ENCODE results near the gene DCX. TPM values are rescaled to one million over a fixed set of nuclear protein-coding genes. Genes with fewer than 3 reads are reported as not detected.

The DCX gene
- total RNA-seq, 1 donor from 2014 or later: 0.26 TPM

DNA sequence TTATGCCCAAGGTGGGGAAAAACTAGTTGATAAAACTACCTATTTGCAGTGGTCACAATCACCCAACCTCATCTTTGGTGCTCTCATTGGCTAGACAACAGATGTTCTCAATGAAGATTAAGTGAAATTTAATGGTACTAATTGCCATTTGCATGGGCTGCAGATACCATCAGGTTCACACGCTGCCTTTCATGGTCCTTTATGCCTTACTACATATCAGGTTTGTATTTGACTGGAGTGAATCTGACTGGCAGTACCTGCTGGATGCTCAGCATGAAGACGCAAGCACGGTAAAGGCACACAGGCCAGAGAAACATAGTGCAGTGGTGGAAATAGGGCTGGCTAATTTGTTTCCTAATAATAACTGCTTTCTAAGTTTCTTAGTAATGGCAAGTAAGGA lies 48.3 kb downstream of the DCX start:
- Mint-ChIP-seq H3K36me3 (ENCODE audit: low read depth, unreplicated experiment) (no peaks in the 10 kb centered on the region), H3K27me3 (ENCODE audit: unreplicated experiment) (no peaks in the 10 kb centered on the region), H3K4me3 (ENCODE audit: unreplicated experiment) (no peak overlapping the region), H3K27ac (ENCODE audit: unreplicated experiment) (no peak overlapping the region), H3K4me1 (ENCODE audit: unreplicated experiment) (no peaks in the 10 kb centered on the region), H3K9me3 (ENCODE audit: unreplicated experiment) (no peaks in the 10 kb centered on the region)
- no peak for DNase-seq (ENCODE audit: low spot score)
- TF ChIP-seq, protein P1, sequence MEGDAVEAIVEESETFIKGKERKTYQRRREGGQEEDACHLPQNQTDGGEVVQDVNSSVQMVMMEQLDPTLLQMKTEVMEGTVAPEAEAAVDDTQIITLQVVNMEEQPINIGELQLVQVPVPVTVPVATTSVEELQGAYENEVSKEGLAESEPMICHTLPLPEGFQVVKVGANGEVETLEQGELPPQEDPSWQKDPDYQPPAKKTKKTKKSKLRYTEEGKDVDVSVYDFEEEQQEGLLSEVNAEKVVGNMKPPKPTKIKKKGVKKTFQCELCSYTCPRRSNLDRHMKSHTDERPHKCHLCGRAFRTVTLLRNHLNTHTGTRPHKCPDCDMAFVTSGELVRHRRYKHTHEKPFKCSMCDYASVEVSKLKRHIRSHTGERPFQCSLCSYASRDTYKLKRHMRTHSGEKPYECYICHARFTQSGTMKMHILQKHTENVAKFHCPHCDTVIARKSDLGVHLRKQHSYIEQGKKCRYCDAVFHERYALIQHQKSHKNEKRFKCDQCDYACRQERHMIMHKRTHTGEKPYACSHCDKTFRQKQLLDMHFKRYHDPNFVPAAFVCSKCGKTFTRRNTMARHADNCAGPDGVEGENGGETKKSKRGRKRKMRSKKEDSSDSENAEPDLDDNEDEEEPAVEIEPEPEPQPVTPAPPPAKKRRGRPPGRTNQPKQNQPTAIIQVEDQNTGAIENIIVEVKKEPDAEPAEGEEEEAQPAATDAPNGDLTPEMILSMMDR (IDR thresholded peaks at IDR 0.05; ENCODE audit: unreplicated experiment): no peak

DNA sequence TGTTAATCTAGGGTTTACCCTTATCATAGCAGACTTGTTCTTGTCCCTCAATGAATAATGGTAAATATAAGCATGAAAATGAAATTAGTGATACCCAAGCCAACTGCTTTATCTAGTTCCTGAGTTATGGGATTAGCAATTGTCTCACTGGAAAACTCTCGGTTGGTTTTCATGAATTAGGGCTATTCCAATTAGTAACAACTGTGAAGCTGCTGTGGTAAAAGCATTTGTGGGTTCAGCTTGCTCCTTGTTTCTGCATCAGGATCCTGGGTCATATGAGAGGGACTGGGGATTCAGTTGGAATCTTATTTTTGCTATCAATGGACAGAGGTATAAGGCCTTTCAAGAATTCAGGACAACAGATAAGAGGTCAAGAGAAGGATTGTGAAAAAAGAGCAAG lies 50.2 kb downstream of the DCX start:
- Mint-ChIP-seq H3K36me3 (ENCODE audit: low read depth, unreplicated experiment) (no peaks in the 10 kb centered on the region), H3K27ac (ENCODE audit: unreplicated experiment) (no peak overlapping the region), H3K4me3 (ENCODE audit: unreplicated experiment) (no peak overlapping the region), H3K9me3 (ENCODE audit: unreplicated experiment) (no peaks in the 10 kb centered on the region), H3K27me3 (ENCODE audit: unreplicated experiment) (no peaks in the 10 kb centered on the region), H3K4me1 (ENCODE audit: unreplicated experiment) (no peaks in the 10 kb centered on the region)
- TF ChIP-seq, protein P1 (IDR thresholded peaks at IDR 0.05; ENCODE audit: unreplicated experiment): no peak
- DNase-seq (ENCODE audit: low spot score): no peak

DNA sequence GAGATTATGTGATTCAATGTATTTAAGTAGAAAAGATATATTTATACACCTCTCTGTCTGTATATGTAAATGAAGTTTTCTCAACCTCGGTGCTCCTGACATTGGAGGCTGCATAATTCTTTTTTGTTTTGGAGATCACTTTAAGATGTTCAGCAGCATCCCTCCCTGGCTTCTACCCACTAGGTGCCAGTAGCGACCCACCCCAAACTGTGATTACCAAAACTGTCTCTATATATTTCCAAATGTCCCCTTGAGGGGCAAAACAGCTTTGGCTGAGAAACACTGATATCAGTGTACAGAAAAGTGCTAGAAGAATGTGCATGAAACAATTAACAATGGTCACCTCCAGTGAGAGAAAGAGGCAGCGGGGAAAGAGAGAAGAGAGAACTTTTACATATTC lies 51.2 kb downstream of the DCX start:
- no peaks in the 10 kb centered on the region for H3K4me1 Mint-ChIP-seq (ENCODE audit: unreplicated experiment)
- H3K27ac Mint-ChIP-seq (ENCODE audit: unreplicated experiment): no peak overlapping the region
- no peaks in the 10 kb centered on the region for H3K9me3 Mint-ChIP-seq (ENCODE audit: unreplicated experiment)
- H3K4me3 Mint-ChIP-seq (ENCODE audit: unreplicated experiment): no peak overlapping the region
- no peak for DNase-seq (ENCODE audit: low spot score)
- H3K36me3 Mint-ChIP-seq (ENCODE audit: low read depth, unreplicated experiment): no peaks in the 10 kb centered on the region
- TF ChIP-seq, protein P1 (IDR thresholded peaks at IDR 0.05; ENCODE audit: unreplicated experiment): no peak
- no peaks in the 10 kb centered on the region for H3K27me3 Mint-ChIP-seq (ENCODE audit: unreplicated experiment)

DNA sequence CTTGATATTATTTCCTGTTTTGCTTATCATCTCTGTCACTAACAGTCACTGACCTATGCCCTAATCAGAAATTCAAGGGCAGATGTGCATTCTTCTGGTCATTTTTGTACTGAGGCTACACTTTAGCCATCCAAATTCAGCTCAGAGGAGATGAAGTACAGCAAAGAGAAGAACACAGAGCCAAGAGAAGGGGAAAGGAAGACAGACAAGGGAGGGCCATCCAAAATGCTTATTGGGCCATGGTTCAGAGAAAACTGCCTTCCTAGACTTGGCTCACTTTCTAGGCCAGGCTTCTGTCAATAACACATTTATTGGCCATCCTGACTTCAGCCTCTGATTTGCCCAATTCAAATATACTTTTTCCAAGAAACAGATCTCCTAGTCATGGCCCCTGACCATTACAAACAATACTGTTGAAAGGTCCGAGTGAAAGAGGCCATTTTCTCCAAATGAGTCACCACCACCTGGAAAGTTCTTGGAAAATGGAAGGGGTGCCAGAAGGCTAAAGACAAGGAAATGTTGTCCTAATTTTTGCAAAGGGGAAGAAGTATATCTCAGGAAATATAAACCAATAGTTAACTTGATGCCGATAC lies 56.4 kb downstream of the DCX start:
- no peaks in the 10 kb centered on the region for H3K36me3 Mint-ChIP-seq (ENCODE audit: low read depth, unreplicated experiment)
- no peaks in the 10 kb centered on the region for H3K9me3 Mint-ChIP-seq (ENCODE audit: unreplicated experiment)
- TF ChIP-seq, protein P1 (IDR thresholded peaks at IDR 0.05; ENCODE audit: unreplicated experiment): no peak
- H3K27me3 Mint-ChIP-seq (ENCODE audit: unreplicated experiment): no peaks in the 10 kb centered on the region
- H3K4me1 Mint-ChIP-seq (ENCODE audit: unreplicated experiment): no peaks in the 10 kb centered on the region
- H3K4me3 Mint-ChIP-seq (ENCODE audit: unreplicated experiment): no peak overlapping the region
- H3K27ac Mint-ChIP-seq (ENCODE audit: unreplicated experiment): no peak overlapping the region
- no peak for DNase-seq (ENCODE audit: low spot score)

DNA sequence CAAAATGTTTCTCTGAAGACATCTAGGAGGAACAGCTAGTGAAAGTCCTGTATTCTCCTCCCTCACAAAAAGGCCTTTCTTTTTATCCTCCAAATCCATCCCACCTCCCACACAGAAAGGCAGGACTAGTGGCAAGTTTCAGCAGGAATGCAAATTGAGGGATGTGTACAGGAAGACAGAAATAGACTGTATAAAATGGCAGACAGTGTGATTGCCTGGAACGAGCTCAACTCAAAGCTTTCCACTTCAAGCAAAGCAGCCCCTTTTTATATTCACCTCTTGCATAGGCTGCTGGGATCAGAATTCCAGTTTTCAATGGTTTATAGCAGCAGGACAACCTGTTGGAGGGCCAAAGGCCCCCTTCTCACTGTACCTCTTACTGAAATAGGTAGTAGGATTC lies 57.5 kb downstream of the DCX start:
- H3K4me3 Mint-ChIP-seq (ENCODE audit: unreplicated experiment): no peak overlapping the region
- no peak overlapping the region for H3K27ac Mint-ChIP-seq (ENCODE audit: unreplicated experiment)
- H3K4me1 Mint-ChIP-seq (ENCODE audit: unreplicated experiment): no peaks in the 10 kb centered on the region
- no peak for DNase-seq (ENCODE audit: low spot score)
- no peaks in the 10 kb centered on the region for H3K9me3 Mint-ChIP-seq (ENCODE audit: unreplicated experiment)
- H3K27me3 Mint-ChIP-seq (ENCODE audit: unreplicated experiment): no peaks in the 10 kb centered on the region
- H3K36me3 Mint-ChIP-seq (ENCODE audit: low read depth, unreplicated experiment): no peaks in the 10 kb centered on the region
- TF ChIP-seq, protein P1 (IDR thresholded peaks at IDR 0.05; ENCODE audit: unreplicated experiment): no peak
